A549 (cell line): ENCODE data around the gene CAMK1G.

Source experiments
- CTCF ChIP-seq: fragments of >200 bp; sonication (Bioruptor Twin); formaldehyde crosslinking; IDR thresholded peaks from 3 replicates; pipeline ENCODE4 v1.5.1; 2016
- MAFK ChIP-seq: fragments of 450-650 bp; IDR thresholded peaks from 2 replicates; pipeline ENCODE4 v1.6.1; 2014; ENCODE audit not compliant: partially characterized antibody
- NPAS2 ChIP-seq: fragments of 250-450 bp; sonication (Bioruptor Pico); IDR thresholded peaks from 2 replicates; pipeline ENCODE4 v1.8.0; 2022; ENCODE audit warnings: mild to moderate bottlenecking, moderate library complexity, borderline replicate concordance
- POLR2A ChIP-seq: IDR thresholded peaks from 2 replicates; pipeline ENCODE4 v1.6.1; 2012; ENCODE audit warnings: mild to moderate bottlenecking, low read length
- SMC3 ChIP-seq: fragments of >200 bp; sonication (Bioruptor Twin); formaldehyde crosslinking; IDR thresholded peaks from 3 replicates; pipeline ENCODE4 v1.6.1; 2018; ENCODE audit warnings: inconsistent platforms
- SREBF2 ChIP-seq: fragments of 450-650 bp; IDR thresholded peaks from 2 replicates; pipeline ENCODE4 v1.6.1; 2014; ENCODE audit warnings: mild to moderate bottlenecking, moderate library complexity
- TP53 ChIP-seq: fragments of 250-450 bp; sonication (Bioruptor Pico); IDR thresholded peaks from 2 replicates; pipeline ENCODE4 v1.5.0; 2021; ENCODE audit warnings: mild to moderate bottlenecking, moderate library complexity

- no peak for TF ChIP-seq SMC3
- no peak for TF ChIP-seq CTCF
- TF ChIP-seq POLR2A = no peak
- no peak for TF ChIP-seq SREBF2
- TF ChIP-seq MAFK = no peak
- TF ChIP-seq TP53 = no peak
- no peak for TF ChIP-seq NPAS2 (CRISPR knock-in tag)
Observed at GRCh38 chr1:209634005-209634737, 50.7 kb downstream of the CAMK1G start.
